ENCODE data around the gene ACP6.

GRCh38 chr1:147636314-147636713 lies 34.0 kb downstream of the ACP6 start:
- TF ChIP-seq CTCF (IDR thresholded peaks at IDR 0.05) (no peak), POLR2AphosphoS5 (IDR thresholded peaks at IDR 0.05) (no peak), POLR2A (IDR thresholded peaks at IDR 0.05) (no peak)
